Stimulated activated CD4-positive, alpha-beta T cell treated with anti-CD3 and anti-CD28 coated beads, Interleukin-1b, Interleukin-23, amount 100 ng/mL, for 4 hours (primary cell): ENCODE data around the gene EXTL2.
"Not testable (repeated sequence)": the region's sequence is repeated elsewhere in the genome, so short reads cannot be mapped to it uniquely, and the experiment has no call there.

Experiments used
- DNase-seq, 2 donors: peaks; one replicate each; pipeline ENCODE4 v3.0.0-alpha.2; 2020; ENCODE audit warnings: low read depth in 2 of 2

EXTL2 gene

DNA sequence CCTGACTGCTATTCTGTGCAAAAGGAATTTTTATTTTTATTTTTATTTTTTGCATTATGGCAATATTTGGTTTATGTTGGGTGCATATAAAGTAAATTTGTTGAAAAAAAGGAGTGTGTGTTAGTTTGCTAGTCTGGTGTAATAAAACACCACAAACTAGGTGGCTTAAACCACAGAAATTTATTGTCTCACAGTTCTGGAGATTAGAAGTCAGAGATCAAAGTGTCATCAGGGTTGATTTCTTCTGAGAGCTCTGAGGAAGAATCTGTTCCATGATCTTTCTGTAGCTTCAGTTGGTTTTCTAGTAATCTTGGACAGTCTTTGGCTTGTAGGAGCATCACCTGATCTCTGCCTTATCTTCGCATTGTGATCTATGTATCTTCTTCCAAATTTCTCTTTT lies 7.7 kb upstream of the EXTL2 start:
- DNase-seq, result no peak

DNA sequence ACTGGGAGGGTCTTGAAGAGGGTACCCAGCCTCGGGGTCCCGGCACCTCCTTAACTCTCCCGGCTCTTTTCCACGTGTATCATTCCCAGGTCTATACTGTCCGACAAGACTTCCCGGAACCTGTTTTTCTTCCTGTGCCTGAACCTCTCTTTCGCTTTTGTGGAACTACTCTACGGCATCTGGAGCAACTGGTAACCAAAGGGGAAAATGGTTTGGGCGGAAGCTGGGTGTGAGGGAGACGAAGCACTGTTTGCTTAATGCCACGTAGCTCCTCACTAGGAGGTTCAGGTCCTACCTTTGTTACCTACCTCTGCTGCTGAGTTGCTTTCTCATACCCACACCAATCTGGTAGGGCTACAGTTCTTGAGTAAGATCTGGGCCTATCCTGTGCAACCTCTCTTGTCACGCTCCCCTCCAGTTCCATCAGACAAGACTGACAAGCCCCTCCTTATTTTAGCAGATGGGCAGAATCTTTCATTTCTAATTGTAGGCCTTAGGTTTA lies 1.9 kb upstream of the EXTL2 start:
- peak; percentile 22 to 40 for DNase-seq

DNA sequence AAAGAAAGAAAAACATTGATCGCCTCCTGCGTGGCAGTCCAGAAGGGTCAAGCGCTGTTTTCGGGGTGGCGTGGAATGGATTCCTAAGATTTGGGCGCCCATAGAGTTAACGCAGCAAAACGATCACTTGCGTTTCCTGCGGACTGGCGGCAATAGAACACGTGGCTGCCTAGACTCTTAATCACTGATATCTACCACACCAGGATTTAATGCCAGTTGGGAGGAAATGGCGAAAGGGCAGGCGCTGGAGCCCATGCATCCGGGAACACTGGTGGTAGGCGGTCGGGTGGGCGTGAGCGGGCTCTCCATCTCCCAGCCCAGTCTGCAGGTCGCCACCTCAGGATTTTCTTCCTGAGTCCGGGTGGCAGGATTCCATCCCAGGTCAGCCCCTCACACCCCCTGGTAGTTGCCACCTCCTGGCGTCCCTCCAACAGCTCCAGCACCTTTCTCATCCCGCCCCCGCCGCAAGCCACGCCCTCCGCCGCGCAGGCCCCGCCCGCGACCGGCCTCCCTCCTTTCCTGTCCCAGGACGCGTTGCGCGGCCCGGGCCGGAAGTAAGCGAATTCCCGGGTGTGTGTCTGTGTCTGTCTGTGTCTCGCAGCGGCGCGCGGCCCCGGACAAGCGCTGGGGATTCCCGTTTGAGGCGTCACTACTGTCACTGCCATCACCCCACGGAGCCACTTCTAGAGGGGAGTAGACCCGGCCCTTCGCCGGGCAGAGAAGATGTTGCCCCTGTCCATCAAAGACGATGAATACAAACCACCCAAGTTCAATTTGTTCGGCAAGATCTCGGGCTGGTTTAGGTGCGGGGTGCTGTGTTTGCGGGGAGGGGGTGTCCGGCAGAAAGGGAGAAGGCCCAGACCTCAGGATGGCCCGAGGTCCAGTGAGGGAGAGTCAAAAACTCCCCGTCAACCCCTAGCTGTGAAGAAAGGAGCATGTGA lies 1.2 kb upstream of the EXTL2 start, which contains the start of gene SLC30A7:
TSS of gene SLC30A7 (plus strand) at position 551 of the 941 bp plus-strand sequence. CDS start at position 724, 173 bp downstream.
- DNase-seq, result peak; percentile 97 to 98

DNA sequence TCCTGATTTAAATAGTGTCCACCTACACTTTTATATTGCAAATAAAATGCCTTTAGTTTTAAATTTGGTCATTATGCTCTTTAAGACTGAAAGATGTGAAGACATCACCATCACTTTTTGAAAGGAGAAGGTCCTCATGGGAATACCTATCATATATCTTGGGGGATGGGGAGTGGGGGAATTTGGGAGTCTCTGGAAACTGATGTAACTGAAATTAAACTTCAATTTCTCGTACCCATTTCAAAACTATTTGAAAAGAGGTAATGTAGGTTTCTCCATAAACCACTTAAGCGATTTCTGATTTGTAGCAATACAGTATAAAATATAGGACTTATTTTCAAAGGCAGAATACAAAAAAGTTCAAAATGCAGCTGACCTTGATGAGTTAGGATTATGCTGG lies 924 bp downstream of the EXTL2 start:
- DNase-seq, result no peak

GRCh38 chr1:100892554-100892953 lies 2.1 kb downstream of the EXTL2 start:
- DNase-seq, result no peak

DNA sequence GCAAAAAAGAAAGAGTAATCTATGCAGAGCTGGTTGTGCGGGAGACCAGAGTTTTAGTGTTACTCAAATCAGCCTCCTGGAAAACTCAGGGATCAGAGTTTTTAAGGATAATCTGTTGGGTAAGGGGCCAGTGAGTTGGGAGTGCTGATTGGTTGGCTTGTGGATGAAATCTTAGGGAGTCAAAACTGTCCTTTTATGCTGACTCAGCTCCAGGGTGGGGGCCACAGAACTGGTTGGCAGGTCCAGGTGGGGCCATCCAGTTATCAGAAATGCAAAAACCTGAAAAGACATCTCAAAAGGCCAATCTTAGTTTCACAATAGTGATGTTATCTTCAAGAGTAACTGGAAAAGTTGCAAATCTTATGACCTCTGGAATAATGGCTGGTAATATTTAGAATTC lies 3.3 kb downstream of the EXTL2 start:
- no peak for DNase-seq

- not testable (repeated sequence) for DNase-seq
Measured at GRCh38 chr1:100889869-100890482, 4.7 kb downstream of the EXTL2 start.

- DNase-seq, result not testable (repeated sequence)
Measured at GRCh38 chr1:100889007-100889406, 5.6 kb downstream of the EXTL2 start.

GRCh38 chr1:100883963-100884362 lies 10.7 kb downstream of the EXTL2 start:
- DNase-seq, result no peak

DNA sequence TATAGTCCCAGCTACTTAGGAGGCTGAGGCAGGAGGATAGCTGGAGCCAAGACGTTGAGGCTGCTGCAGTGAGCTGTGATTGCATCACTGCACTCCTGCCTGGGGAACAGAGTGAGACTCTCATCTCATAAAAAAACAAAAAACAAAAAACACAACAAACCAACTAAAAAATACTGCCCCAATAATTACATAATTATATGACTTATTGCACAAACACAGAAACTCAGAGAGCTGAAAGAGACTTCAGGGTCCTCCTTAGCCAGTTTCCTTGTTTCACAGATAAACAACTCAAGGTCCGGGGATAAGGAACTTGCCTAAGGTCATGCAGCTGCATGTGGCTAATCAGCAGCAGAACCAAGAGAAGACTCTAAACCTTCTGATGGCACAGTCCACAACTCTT lies 11.9 kb downstream of the EXTL2 start:
- DNase-seq, result no peak

- DNase-seq, result no peak
Measured at GRCh38 chr1:100881687-100882086, 13.0 kb downstream of the EXTL2 start.

DNA sequence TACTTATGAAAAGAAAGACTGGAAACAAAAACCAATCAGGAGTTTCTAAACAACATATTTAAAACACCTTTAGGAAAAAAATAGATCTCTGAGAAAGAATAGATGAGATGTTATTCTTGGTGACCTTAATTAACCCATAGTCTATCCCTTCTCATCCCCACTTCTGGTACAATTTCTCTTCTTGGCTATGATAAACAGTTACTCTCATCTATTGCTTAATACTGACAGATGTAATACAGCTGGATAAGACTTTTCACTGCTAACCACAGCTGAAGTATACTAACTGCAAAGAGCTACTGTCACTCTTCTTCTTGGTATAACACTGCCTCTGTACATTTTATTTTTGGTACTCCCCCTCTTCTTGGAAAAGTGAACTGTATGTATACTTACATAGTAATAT lies 15.2 kb downstream of the EXTL2 start:
- DNase-seq, result no peak

GRCh38 chr1:100876291-100876690 lies 18.4 kb downstream of the EXTL2 start:
- no peak for DNase-seq

DNA sequence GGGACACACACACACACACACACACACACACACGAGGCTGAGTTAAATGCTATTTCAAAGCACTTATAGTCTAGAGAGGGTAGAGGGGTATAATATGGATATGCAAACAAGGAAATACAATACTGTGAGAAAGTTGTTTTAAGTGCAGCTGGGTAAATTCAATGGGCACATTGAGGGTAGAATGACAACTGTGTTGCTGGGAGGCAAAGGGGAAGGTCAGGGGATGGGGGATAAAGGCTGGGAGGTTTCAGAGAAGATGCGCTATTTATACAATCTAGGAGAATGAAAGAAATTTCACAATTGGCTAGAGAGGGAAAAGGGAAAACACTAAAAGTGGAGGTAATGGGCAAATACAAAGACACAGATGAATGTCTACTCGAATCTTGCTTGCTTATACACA lies 19.4 kb downstream of the EXTL2 start:
- no peak for DNase-seq

DNA sequence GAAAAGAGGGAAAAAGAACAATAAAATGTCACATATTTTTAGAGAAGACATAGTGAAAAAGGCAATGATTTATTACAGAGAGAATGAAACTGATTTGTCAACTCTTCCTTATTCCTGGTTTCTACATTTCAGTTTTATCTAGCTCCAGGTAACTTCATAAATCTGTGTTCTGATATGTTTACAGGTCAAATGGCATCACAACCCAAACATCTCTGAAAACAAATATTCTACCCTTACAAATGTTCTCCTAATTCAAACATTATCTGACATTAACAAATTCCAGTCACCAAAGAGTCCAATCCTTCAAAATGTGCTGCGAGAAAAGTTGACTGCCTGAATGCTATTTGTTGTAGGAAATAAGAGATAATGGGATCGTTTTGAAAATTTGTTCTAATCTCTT lies 20.2 kb downstream of the EXTL2 start:
- DNase-seq, result no peak

GRCh38 chr1:100869996-100870395 lies 24.6 kb downstream of the EXTL2 start:
- DNase-seq, result no peak

DNA sequence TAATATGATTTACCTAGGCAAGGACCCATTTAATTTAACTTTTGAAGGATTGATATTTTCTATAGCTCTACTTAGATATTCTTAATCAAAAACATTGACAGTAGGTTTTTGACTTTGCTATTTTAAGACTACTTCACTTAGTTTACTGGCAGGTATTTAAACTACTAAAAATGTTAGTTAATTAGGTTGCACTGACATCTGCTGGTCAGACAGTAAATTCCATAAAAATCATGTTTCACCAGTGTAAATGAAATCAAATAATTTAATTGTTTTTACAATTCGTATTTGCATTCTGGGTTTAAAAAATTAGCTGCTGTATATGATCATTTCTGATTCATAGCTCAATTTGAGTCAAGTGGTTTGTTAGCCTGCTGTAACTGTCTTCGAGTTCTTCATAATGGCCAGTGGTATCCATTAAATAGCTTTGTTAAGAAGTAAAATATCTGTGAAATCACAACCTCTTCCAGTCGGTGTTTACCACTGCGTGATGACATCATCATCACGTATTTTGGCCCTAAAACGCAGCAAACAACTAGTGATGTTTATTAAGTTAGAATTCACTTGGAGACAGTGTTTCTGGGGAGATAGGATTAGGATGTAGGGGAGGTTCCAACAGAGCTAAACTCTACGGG lies 26.2 kb downstream of the EXTL2 start:
- DNase-seq, result no peak

DNA sequence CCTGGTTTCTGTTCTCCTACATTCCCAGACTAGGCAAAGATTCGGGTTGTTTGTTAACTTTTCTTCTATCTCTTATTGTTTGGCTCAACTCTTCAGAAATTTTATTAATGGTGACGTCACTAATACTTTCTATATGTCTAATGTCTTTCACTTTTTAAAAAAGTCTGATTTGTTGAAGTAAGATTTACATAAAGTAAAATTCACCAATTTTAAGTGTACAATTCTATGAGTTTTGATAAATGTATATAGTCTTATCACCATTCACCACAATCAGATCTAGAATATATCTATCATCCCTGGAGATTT lies 27.8 kb downstream of the EXTL2 start:
- no peak for DNase-seq

DNA sequence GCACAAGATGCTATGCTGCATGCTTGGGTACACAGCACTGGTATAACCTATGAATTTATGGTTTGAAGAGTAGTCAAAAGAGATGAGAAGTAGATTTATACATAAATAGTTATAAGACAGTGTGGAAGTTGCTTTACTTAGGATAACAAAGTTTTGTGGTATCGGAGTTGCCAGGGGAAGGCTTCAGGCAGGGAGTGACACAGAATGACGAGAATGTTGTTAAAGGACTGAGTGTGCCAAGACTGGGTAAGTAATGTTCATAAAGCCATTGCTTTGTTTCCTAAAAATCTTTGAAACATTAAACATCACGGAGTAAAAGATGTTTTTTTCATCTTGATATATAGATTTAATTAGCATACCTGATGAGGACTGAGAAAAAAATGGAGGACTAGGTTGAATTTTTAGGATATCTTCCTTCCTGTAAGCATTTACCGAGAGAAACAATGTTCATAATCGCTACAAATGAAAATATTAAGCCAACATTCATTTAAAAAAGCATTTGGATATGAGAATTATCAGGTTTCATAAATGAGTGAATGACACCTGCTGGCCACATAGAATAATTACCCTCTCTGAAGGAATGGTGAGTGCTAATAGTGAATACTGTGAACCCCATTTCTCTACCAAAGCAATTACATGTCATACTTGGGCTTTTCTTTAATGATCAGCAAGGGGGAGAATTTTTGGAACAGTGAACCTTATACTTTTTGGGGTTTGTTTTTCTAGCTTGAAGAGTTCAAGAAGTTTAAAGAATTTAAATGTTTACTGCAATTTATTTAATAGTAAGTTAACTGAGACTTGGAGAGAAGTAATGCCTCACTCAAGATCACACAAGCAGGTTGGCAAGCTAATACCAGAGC lies 28.4 kb downstream of the EXTL2 start:
- DNase-seq, result no peak

DNA sequence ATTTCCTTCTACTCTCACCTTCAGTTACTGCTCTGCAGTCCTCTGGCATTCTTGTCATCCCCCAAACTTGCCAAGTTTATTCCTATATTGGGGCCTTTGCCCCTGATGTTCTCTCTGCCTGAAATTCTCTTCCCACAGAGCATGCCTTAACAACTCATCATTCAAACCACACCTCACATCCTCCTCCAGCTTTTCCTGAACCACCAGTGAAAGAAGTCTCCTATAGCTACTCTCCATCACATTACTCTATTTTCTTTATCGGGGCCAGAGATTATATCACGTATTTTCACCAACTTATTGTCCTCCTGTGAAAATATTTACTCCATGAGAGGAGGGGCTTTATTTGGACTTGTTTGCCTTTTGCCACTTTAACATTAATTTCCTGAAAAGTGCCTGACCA lies 32.1 kb downstream of the EXTL2 start:
- DNase-seq, result no peak

- no peak for DNase-seq
Measured at GRCh38 chr1:100861379-100861778, 33.3 kb downstream of the EXTL2 start.
